ENCODE results near the gene ANKRD66.
"Not testable (repeated sequence)": the region's sequence is repeated elsewhere in the genome, so short reads cannot be mapped to it uniquely, and the experiment has no call there.

ANKRD66 gene

DNA sequence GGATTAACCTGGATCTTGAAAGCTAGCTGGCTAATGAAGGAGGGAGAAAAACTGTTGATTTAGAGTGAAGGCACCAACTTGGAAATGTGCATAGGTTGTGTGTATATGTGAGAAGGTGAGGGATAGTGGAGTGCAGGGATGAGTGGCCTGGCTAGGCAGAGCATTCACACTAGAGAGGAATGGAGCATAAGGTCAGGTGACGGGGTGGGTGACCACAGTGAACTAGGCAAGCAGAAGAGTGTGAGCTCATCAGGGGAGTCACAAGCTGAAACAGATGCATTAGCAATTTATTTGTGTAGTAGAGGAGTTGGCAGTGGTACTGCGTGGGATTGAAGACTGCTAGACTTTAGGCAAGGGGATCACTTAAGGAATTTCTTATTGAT, 10.5 kb downstream of the ANKRD66 start:
- no peaks in the 10 kb centered on the region for H3K9me3 ChIP-seq
- H3K4me3 ChIP-seq (ENCODE audit: low read depth, low read length): no peak overlapping the region
- DNase-seq: no peak
- H3K36me3 ChIP-seq: no peaks in the 10 kb centered on the region
- TF ChIP-seq CTCF (IDR thresholded peaks at IDR 0.05; ENCODE audit: low read depth, low read length): no peak
- no peaks in the 10 kb centered on the region for H3K27me3 ChIP-seq
- no peaks in the 10 kb centered on the region for H3K4me1 ChIP-seq

- H3K27me3 ChIP-seq: no peaks in the 10 kb centered on the region
- TF ChIP-seq CTCF (IDR thresholded peaks at IDR 0.05; ENCODE audit: low read depth, low read length): no peak
- no peak for DNase-seq
These were observed 12.4 kb downstream of the ANKRD66 start for GRCh38 chr6:46758960-46759753.

DNA sequence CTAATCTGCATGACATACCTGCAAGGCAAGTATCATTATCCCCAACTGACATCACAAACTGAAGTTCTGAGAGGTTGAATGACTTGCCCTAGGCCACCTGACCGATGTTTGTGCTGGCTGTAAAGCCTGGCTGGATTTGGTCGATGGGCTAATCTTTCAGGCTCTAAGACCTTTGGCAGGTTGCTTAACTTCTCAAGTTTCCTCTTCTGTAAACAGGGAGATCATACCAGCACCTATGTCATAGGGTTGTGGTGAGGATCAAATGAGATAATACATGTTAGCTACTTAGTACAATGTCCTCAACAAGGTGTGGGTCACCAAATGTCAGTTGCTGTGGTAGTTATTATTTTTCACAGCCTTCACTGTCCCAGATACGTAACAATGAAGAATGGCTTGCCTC, 14.2 kb downstream of the ANKRD66 start:
- no peaks in the 10 kb centered on the region for H3K27me3 ChIP-seq
- H3K4me3 ChIP-seq (ENCODE audit: low read depth, low read length): no peak overlapping the region
- TF ChIP-seq CTCF (IDR thresholded peaks at IDR 0.05; ENCODE audit: low read depth, low read length): no peak
- no peak for DNase-seq
- H3K9me3 ChIP-seq: no peaks in the 10 kb centered on the region
- H3K4me1 ChIP-seq: no peaks in the 10 kb centered on the region
- H3K36me3 ChIP-seq: no peaks in the 10 kb centered on the region

More at GRCh38 chr6:46758960-46759753, 12.4 kb downstream of the ANKRD66 start:
- H3K36me3 ChIP-seq: no peaks in the 10 kb centered on the region
- H3K4me3 ChIP-seq (ENCODE audit: low read depth, low read length): no peak overlapping the region
- no peaks in the 10 kb centered on the region for H3K4me1 ChIP-seq
- no peaks in the 10 kb centered on the region for H3K9me3 ChIP-seq

- H3K9me3 ChIP-seq: no peaks in the 10 kb centered on the region
- no peak overlapping the region for H3K4me3 ChIP-seq (ENCODE audit: low read depth, low read length)
- no peak for TF ChIP-seq CTCF (IDR thresholded peaks at IDR 0.05; ENCODE audit: low read depth, low read length)
- H3K27me3 ChIP-seq: no peaks in the 10 kb centered on the region
- H3K4me1 ChIP-seq: no peaks in the 10 kb centered on the region
- DNase-seq: no peak
- no peaks in the 10 kb centered on the region for H3K36me3 ChIP-seq
These were observed 16.7 kb downstream of the ANKRD66 start for GRCh38 chr6:46763466-46763865.

- H3K4me3 ChIP-seq (ENCODE audit: low read depth, low read length); H3K36me3 ChIP-seq; H3K9me3 ChIP-seq; H3K4me1 ChIP-seq; H3K27me3 ChIP-seq; DNase-seq: not testable (repeated sequence)
These were observed 17.5 kb downstream of the ANKRD66 start for GRCh38 chr6:46764280-46764679.

DNA sequence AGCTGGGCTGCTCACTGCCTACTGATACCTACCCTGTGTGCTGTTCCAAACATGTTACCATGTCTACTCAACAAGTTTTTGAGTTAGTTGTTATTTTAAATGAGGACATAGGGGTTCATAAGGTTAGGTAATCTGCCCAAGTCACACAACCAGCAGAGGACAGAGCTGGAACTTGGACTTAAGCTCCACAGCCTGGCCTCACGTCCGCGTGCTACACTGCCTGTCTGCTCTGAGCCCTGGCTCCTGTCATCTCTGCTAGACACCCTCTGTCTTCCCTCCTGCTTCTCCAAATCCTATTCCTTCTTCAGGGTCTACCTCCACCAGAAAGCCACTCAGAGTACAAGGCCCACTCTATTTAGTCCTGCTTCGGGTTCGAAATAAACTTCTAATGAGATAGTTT, 18.2 kb downstream of the ANKRD66 start:
- no peaks in the 10 kb centered on the region for H3K4me1 ChIP-seq
- H3K9me3 ChIP-seq: no peaks in the 10 kb centered on the region
- no peak for TF ChIP-seq CTCF (IDR thresholded peaks at IDR 0.05; ENCODE audit: low read depth, low read length)
- H3K27me3 ChIP-seq: no peaks in the 10 kb centered on the region
- DNase-seq: no peak
- H3K36me3 ChIP-seq: no peaks in the 10 kb centered on the region
- H3K4me3 ChIP-seq (ENCODE audit: low read depth, low read length): no peak overlapping the region

Measured in BE2C (cell line).